SK-N-SH (cell line): Measurements from ENCODE around the gene SPTAN1. TPM values are rescaled to one million over a fixed set of nuclear protein-coding genes. Genes with fewer than 3 reads are reported as not detected.

Experiments used
- CTCF ChIA-PET: fragments of 300-600, 350-600 bp; formaldehyde crosslinking; extraction: SDS; loops from one replicate; lab custom pipeline; 2021; lab: Yijun Ruan, JAX
- POLR2A ChIA-PET: fragments of 350-600 bp; sonication (Branson Sonifier 250); formaldehyde crosslinking; extraction: SDS; loops from one replicate; lab custom pipeline; 2020; ENCODE audit warnings: antibody characterized with exemption, inconsistent platforms; lab: Yijun Ruan, JAX
- DNase-seq: peaks from one replicate; pipeline ENCODE4 v3.0.0; 2012
- H2AFZ ChIP-seq: fragments of 200-600 bp; sonication (generic); 2 replicates; pipeline ENCODE4 v1.8.1; 2016; ENCODE audit warnings: antibody characterized with exemption, mild to moderate bottlenecking, low read depth
- H3F3A ChIP-seq: fragments of 200-600 bp; sonication (generic); replicated peaks from 2 replicates; pipeline ENCODE3; 2016; ENCODE audit warnings: antibody characterized with exemption, mild to moderate bottlenecking; ENCODE audit not compliant: insufficient read depth
- H3K27ac ChIP-seq, 2 experiments: fragments of 200-500 bp in 1 of 2; fragments of 200-600 bp in 1 of 2; sonication (Bioruptor generic) in 1 of 2; sonication (generic), shearing (Covaris generic) in 1 of 2; 2 replicates each; pipeline versions ENCODE4 v1.5.1 to v1.6.1; 2014 to 2016; ENCODE audit warnings: low read depth in 2 of 2, inconsistent platforms in 1 of 2, low read length in 1 of 2, mild to moderate bottlenecking in 1 of 2, mixed read lengths in 1 of 2
- H3K27me3 ChIP-seq: fragments of 200-600 bp; sonication (generic), shearing (Covaris generic); 2 replicates; pipeline ENCODE4 v1.6.1; 2016; ENCODE audit warnings: mixed run types; ENCODE audit not compliant: insufficient read depth
- H3K36me3 ChIP-seq, 2 experiments: fragments of 200-500 bp in 1 of 2; fragments of 200-600 bp in 1 of 2; sonication (Bioruptor generic) in 1 of 2; sonication (generic) in 1 of 2; replicated peaks in 1 of 2; 2 replicates each; pipeline versions ENCODE3 to v1.5.1; 2014 to 2016; ENCODE audit warnings: low read length in 1 of 2, mild to moderate bottlenecking in 1 of 2; ENCODE audit not compliant: insufficient read depth in 2 of 2, control insufficient read depth in 1 of 2
- H3K4me1 ChIP-seq, 2 experiments: fragments of 200-500 bp in 1 of 2; fragments of 200-600 bp in 1 of 2; sonication (Bioruptor generic) in 1 of 2; sonication (generic), shearing (Covaris generic) in 1 of 2; 2 replicates each; pipeline versions ENCODE4 v1.5.1 to v1.6.1; 2014 to 2016; ENCODE audit warnings: low read depth in 1 of 2, low read length in 1 of 2, mixed run types in 1 of 2; ENCODE audit not compliant: insufficient read depth in 2 of 2, control insufficient read depth in 1 of 2
- H3K4me2 ChIP-seq: fragments of 200-600 bp; sonication (generic), shearing (Covaris generic); 2 replicates; pipeline ENCODE4 v1.6.1; 2017; ENCODE audit warnings: mixed run types
- H3K4me3 ChIP-seq, 2 experiments: fragments of 200-500 bp in 1 of 2; fragments of 200-600 bp in 1 of 2; sonication (Bioruptor generic) in 1 of 2; sonication (generic), shearing (Covaris generic) in 1 of 2; 2 replicates each; pipeline versions ENCODE4 v1.5.1 to v1.8.1; 2014 to 2016; ENCODE audit warnings: low read depth in 2 of 2, inconsistent platforms in 1 of 2, low read length in 1 of 2, mild to moderate bottlenecking in 1 of 2, mixed read lengths in 1 of 2, moderate library complexity in 1 of 2
- H3K79me2 ChIP-seq: fragments of 200-600 bp; sonication (generic); 2 replicates; pipeline ENCODE4 v1.8.1; 2017; ENCODE audit warnings: mild to moderate bottlenecking; ENCODE audit not compliant: insufficient read depth
- H3K9ac ChIP-seq: fragments of 200-600 bp; sonication (generic); 2 replicates; pipeline ENCODE4 v1.6.1; 2017; ENCODE audit warnings: mixed run types
- H3K9me2 ChIP-seq: fragments of 200-600 bp; sonication (generic); 2 replicates; pipeline ENCODE4 v1.6.1; 2017; ENCODE audit warnings: mixed run types
- H3K9me3 ChIP-seq: fragments of 200-600 bp; sonication (generic); 2 replicates; pipeline ENCODE4 v1.6.1; 2017; ENCODE audit warnings: mixed run types, mild to moderate bottlenecking, moderate library complexity
- H4K20me1 ChIP-seq: fragments of 200-600 bp; sonication (generic); 2 replicates; pipeline ENCODE4 v1.6.1; 2017; ENCODE audit warnings: mild to moderate bottlenecking, mixed run types; ENCODE audit not compliant: insufficient read depth
- FOSL2 ChIP-seq: IDR thresholded peaks from 2 replicates; pipeline ENCODE4 v1.4.0; 2012; ENCODE audit warnings: low read depth, mild to moderate bottlenecking, moderate library complexity, borderline replicate concordance
- JUND ChIP-seq: IDR thresholded peaks from 2 replicates; pipeline ENCODE4 v1.4.0; 2012
- NFIC ChIP-seq: IDR thresholded peaks from 2 replicates; pipeline ENCODE4 v1.4.0; 2012; ENCODE audit warnings: borderline replicate concordance
- NRF1 ChIP-seq: IDR thresholded peaks from 2 replicates; pipeline ENCODE4 v1.6.1; 2012; ENCODE audit warnings: low read depth, mild to moderate bottlenecking, low read length
- RAD21 ChIP-seq: IDR thresholded peaks from 2 replicates; pipeline ENCODE4 v1.6.1; 2012; ENCODE audit warnings: mild to moderate bottlenecking, low read length
- SMC3 ChIP-seq: IDR thresholded peaks from 2 replicates; pipeline ENCODE4 v1.6.1; 2012; ENCODE audit warnings: low read depth, low read length, improper control_type of control experiment
- TCF12 ChIP-seq: IDR thresholded peaks from 2 replicates; pipeline ENCODE4 v1.4.0; 2012
- YY1 ChIP-seq: IDR thresholded peaks from 2 replicates; pipeline ENCODE4 v1.4.0; 2012; ENCODE audit warnings: low read depth, mild to moderate bottlenecking
- WGBS: methylation state at CpG from one replicate; pipeline ENCODE4 v1.1.6; 2017; ENCODE audit warnings: low lambda C conversion rate; 5-methylcytosine and 5-hydroxymethylcytosine counted together
- polyA plus RNA-seq, 3 experiments: library from polyadenylated mRNA; depleted of rRNA; stranded (reverse); fragments of >200 nt; gene quantifications; 2 replicates each; pipeline ENCODE4 v1.2.3, GENCODE V29; 2012
- TF ChIP-seq, protein P1 (sequence below): IDR thresholded peaks from 2 replicates; pipeline ENCODE4 v1.6.1; 2012; ENCODE audit warnings: mild to moderate bottlenecking, low read depth, low read length, moderate library complexity
- TF ChIP-seq, protein P2 (sequence below): fragments of 150-350 bp; IDR thresholded peaks from 2 replicates; pipeline ENCODE4 v1.6.1; 2017; ENCODE audit warnings: antibody characterized with exemption, low read length, low read depth, borderline replicate concordance
- TF ChIP-seq, protein P3 (sequence below): fragments of 150-350 bp; IDR thresholded peaks from 2 replicates; pipeline ENCODE4 v1.6.1; 2016; ENCODE audit warnings: mild to moderate bottlenecking, low read depth, low read length
- TF ChIP-seq, protein P4 (sequence below): IDR thresholded peaks from 2 replicates; pipeline ENCODE4 v1.4.0; 2012; ENCODE audit warnings: low read depth

Gene SPTAN1
- polyA plus RNA-seq, 1 of the 3 experiments (the other 2 are of a cell fraction), result 177 TPM

DNA sequence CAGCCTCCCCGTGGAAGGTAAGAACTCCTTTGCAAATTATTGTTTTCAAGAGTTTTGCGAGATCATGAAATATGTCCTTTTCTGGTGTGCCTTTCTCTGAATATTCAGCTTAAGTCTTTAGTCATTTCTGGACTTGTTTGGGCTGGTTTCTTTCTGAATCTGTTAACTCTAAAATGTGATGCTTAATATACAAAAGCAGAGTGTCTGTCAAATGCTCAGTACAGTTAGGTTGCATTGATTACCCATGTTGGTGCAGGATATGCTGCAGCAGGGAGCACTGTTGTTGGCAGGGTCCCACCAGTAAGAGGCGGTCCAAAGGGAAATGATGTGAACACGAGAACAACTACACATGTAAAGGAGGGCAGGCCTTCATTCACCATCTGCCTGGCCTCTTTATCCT is 47.7 kb downstream of the SPTAN1 start:
- Histone ChIP-seq H3K9me2 (no peaks in the 10 kb centered on the region), H3K9me3 (no peaks in the 10 kb centered on the region), H2AFZ (no peak overlapping the region), H3K27me3 (no peaks in the 10 kb centered on the region), H3K9ac (no peak overlapping the region), H3K36me3 (peaks cover 69 to 82% of the 10 kb centered on the region in 2 experiments), H3K4me1 (no peaks in the 10 kb centered on the region), H3F3A (peaks cover 9% of the 10 kb centered on the region), H4K20me1 (no peaks in the 10 kb centered on the region), H3K27ac (no peak overlapping the region), H3K4me3 (no peak overlapping the region), H3K79me2 (0 out of 2 replicates have a peak, but pooled peaks cover 3% of the 10 kb centered on the region), H3K4me2 (no peak overlapping the region)
- 88% methylated on average over 4 of the region's 4 CpGs for WGBS
- no peak for TF ChIP-seq JUND
- TF ChIP-seq SMC3, result no peak
- TF ChIP-seq NFIC, result no peak
- TF ChIP-seq, protein P1, sequence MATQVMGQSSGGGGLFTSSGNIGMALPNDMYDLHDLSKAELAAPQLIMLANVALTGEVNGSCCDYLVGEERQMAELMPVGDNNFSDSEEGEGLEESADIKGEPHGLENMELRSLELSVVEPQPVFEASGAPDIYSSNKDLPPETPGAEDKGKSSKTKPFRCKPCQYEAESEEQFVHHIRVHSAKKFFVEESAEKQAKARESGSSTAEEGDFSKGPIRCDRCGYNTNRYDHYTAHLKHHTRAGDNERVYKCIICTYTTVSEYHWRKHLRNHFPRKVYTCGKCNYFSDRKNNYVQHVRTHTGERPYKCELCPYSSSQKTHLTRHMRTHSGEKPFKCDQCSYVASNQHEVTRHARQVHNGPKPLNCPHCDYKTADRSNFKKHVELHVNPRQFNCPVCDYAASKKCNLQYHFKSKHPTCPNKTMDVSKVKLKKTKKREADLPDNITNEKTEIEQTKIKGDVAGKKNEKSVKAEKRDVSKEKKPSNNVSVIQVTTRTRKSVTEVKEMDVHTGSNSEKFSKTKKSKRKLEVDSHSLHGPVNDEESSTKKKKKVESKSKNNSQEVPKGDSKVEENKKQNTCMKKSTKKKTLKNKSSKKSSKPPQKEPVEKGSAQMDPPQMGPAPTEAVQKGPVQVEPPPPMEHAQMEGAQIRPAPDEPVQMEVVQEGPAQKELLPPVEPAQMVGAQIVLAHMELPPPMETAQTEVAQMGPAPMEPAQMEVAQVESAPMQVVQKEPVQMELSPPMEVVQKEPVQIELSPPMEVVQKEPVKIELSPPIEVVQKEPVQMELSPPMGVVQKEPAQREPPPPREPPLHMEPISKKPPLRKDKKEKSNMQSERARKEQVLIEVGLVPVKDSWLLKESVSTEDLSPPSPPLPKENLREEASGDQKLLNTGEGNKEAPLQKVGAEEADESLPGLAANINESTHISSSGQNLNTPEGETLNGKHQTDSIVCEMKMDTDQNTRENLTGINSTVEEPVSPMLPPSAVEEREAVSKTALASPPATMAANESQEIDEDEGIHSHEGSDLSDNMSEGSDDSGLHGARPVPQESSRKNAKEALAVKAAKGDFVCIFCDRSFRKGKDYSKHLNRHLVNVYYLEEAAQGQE, result no peak
- TF ChIP-seq, protein P2, sequence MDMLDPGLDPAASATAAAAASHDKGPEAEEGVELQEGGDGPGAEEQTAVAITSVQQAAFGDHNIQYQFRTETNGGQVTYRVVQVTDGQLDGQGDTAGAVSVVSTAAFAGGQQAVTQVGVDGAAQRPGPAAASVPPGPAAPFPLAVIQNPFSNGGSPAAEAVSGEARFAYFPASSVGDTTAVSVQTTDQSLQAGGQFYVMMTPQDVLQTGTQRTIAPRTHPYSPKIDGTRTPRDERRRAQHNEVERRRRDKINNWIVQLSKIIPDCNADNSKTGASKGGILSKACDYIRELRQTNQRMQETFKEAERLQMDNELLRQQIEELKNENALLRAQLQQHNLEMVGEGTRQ, result no peak
- TF ChIP-seq, protein P3, sequence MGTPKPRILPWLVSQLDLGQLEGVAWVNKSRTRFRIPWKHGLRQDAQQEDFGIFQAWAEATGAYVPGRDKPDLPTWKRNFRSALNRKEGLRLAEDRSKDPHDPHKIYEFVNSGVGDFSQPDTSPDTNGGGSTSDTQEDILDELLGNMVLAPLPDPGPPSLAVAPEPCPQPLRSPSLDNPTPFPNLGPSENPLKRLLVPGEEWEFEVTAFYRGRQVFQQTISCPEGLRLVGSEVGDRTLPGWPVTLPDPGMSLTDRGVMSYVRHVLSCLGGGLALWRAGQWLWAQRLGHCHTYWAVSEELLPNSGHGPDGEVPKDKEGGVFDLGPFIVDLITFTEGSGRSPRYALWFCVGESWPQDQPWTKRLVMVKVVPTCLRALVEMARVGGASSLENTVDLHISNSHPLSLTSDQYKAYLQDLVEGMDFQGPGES, result no peak
- no peak for TF ChIP-seq NRF1
- TF ChIP-seq, protein P4, sequence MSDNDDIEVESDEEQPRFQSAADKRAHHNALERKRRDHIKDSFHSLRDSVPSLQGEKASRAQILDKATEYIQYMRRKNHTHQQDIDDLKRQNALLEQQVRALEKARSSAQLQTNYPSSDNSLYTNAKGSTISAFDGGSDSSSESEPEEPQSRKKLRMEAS, result no peak
- no peak for TF ChIP-seq YY1
- TF ChIP-seq TCF12, result no peak
- TF ChIP-seq RAD21, result no peak
- no peak for TF ChIP-seq FOSL2
- ChIA-PET POLR2A (interaction anchor here (0.6 kb wide), 1 partner anchor 84 kb away, joined by 4 read pairs; no protein-coding TSS in a partner anchor), CTCF (interaction anchor here (3.3 kb wide), 1 partner anchor 9 kb away, joined by 7 read pairs; no protein-coding TSS in a partner anchor)
- DNase-seq, result no peak
